ENCODE data around the gene HEPHL1.

HEPHL1 gene

GRCh38 chr11:94032725-94033124 lies 11.6 kb downstream of the HEPHL1 start:
- Histone ChIP-seq H2AFZ (ENCODE audit: low read depth, low read length) (no peak overlapping the region), H4K20me1 (ENCODE audit: insufficient read depth, low read length) (no peaks in the 10 kb centered on the region)

DNA sequence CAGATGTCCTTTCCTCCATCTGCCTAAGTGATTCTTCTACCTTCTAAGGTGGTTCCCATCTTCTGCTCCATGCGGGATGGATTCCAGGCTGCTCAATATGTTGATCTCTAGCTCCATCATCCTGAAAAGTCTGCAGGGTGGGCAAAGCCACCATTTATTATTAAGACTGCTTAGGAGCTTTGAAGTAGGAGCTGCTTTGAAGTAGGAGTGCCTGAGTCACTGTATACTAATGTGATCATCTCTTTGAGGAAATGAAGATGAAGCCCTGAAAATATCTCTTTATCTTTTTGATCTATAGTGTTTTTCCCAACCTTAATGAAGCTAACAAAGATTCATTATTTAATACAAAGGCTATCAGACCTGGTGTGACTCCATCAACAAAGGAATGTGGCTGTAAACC lies 13.1 kb downstream of the HEPHL1 start:
- Histone ChIP-seq H4K20me1 (ENCODE audit: insufficient read depth, low read length) (no peaks in the 10 kb centered on the region), H3K9ac (ENCODE audit: low read length) (no peak overlapping the region), H3K27ac (ENCODE audit: low read length) (no peak overlapping the region), H3K79me2 (ENCODE audit: low read length) (no peaks in the 10 kb centered on the region), H3K27me3 (ENCODE audit: low read depth, low read length) (no peaks in the 10 kb centered on the region; the same call in 1 of the 2 replicates), H3K4me2 (ENCODE audit: low read length) (no peak overlapping the region), H3K36me3 (replicated peaks; ENCODE audit: low read depth, low read length) (no peaks in the 10 kb centered on the region), H3K4me1 (ENCODE audit: low read length) (no peaks in the 10 kb centered on the region), H3K9me3 (ENCODE audit: insufficient read depth, low read length) (0 out of 2 replicates have a peak, but pooled peaks cover 5% of the 10 kb centered on the region), H3K4me3 (ENCODE audit: low read length) (no peak overlapping the region), H2AFZ (ENCODE audit: low read depth, low read length) (no peak overlapping the region)
- TF ChIP-seq, protein P1, sequence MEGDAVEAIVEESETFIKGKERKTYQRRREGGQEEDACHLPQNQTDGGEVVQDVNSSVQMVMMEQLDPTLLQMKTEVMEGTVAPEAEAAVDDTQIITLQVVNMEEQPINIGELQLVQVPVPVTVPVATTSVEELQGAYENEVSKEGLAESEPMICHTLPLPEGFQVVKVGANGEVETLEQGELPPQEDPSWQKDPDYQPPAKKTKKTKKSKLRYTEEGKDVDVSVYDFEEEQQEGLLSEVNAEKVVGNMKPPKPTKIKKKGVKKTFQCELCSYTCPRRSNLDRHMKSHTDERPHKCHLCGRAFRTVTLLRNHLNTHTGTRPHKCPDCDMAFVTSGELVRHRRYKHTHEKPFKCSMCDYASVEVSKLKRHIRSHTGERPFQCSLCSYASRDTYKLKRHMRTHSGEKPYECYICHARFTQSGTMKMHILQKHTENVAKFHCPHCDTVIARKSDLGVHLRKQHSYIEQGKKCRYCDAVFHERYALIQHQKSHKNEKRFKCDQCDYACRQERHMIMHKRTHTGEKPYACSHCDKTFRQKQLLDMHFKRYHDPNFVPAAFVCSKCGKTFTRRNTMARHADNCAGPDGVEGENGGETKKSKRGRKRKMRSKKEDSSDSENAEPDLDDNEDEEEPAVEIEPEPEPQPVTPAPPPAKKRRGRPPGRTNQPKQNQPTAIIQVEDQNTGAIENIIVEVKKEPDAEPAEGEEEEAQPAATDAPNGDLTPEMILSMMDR (IDR thresholded peaks at IDR 0.05; ENCODE audit: low read depth, low read length): no peak
- no peak for TF ChIP-seq EZH2phosphoT487 (IDR thresholded peaks at IDR 0.05; ENCODE audit: low read depth)

More at GRCh38 chr11:94032725-94033124, 11.6 kb downstream of the HEPHL1 start:
- no peak for TF ChIP-seq EZH2phosphoT487 (IDR thresholded peaks at IDR 0.05; ENCODE audit: low read depth)
- TF ChIP-seq, protein P1 (IDR thresholded peaks at IDR 0.05; ENCODE audit: low read depth, low read length): no peak
- no peak overlapping the region for H3K4me3 ChIP-seq (ENCODE audit: low read length)
- no peaks in the 10 kb centered on the region; the same call in 1 of the 2 replicates for H3K27me3 ChIP-seq (ENCODE audit: low read depth, low read length)
- no peak overlapping the region for H3K27ac ChIP-seq (ENCODE audit: low read length)
- H3K9me3 ChIP-seq (ENCODE audit: insufficient read depth, low read length): 0 out of 2 replicates have a peak, but pooled peaks cover 5% of the 10 kb centered on the region
- H3K36me3 ChIP-seq (replicated peaks; ENCODE audit: low read depth, low read length): no peaks in the 10 kb centered on the region
- H3K4me2 ChIP-seq (ENCODE audit: low read length): no peak overlapping the region
- H3K79me2 ChIP-seq (ENCODE audit: low read length): no peaks in the 10 kb centered on the region
- no peaks in the 10 kb centered on the region for H3K4me1 ChIP-seq (ENCODE audit: low read length)
- H3K9ac ChIP-seq (ENCODE audit: low read length): no peak overlapping the region

- Histone ChIP-seq H2AFZ (ENCODE audit: low read depth, low read length) (no peak overlapping the region), H3K79me2 (ENCODE audit: low read length) (no peaks in the 10 kb centered on the region), H4K20me1 (ENCODE audit: insufficient read depth, low read length) (no peaks in the 10 kb centered on the region), H3K9me3 (ENCODE audit: insufficient read depth, low read length) (0 out of 2 replicates have a peak, but pooled peaks cover 5% of the 10 kb centered on the region), H3K27ac (ENCODE audit: low read length) (no peak overlapping the region), H3K4me2 (ENCODE audit: low read length) (no peak overlapping the region), H3K27me3 (ENCODE audit: low read depth, low read length) (no peaks in the 10 kb centered on the region; the same call in 1 of the 2 replicates), H3K36me3 (replicated peaks; ENCODE audit: low read depth, low read length) (no peaks in the 10 kb centered on the region), H3K4me3 (ENCODE audit: low read length) (no peak overlapping the region), H3K9ac (ENCODE audit: low read length) (no peak overlapping the region), H3K4me1 (ENCODE audit: low read length) (no peaks in the 10 kb centered on the region)
- TF ChIP-seq EZH2phosphoT487 (IDR thresholded peaks at IDR 0.05; ENCODE audit: low read depth): no peak
- TF ChIP-seq, protein P1 (IDR thresholded peaks at IDR 0.05; ENCODE audit: low read depth, low read length): no peak
Observed at GRCh38 chr11:94036096-94036495, 14.9 kb downstream of the HEPHL1 start.

- Histone ChIP-seq H3K4me2 (ENCODE audit: low read length) (no peak overlapping the region), H2AFZ (ENCODE audit: low read depth, low read length) (no peak overlapping the region), H3K9ac (ENCODE audit: low read length) (no peak overlapping the region), H3K79me2 (ENCODE audit: low read length) (no peaks in the 10 kb centered on the region), H3K27ac (ENCODE audit: low read length) (no peak overlapping the region), H3K36me3 (replicated peaks; ENCODE audit: low read depth, low read length) (no peaks in the 10 kb centered on the region), H4K20me1 (ENCODE audit: insufficient read depth, low read length) (no peaks in the 10 kb centered on the region), H3K4me1 (ENCODE audit: low read length) (no peaks in the 10 kb centered on the region), H3K4me3 (ENCODE audit: low read length) (no peak overlapping the region), H3K9me3 (ENCODE audit: insufficient read depth, low read length) (no peaks in the 10 kb centered on the region), H3K27me3 (ENCODE audit: low read depth, low read length) (0 out of 2 replicates have a peak, but pooled peaks cover 5% of the 10 kb centered on the region)
- no peak for TF ChIP-seq EZH2phosphoT487 (IDR thresholded peaks at IDR 0.05; ENCODE audit: low read depth)
- TF ChIP-seq, protein P1 (IDR thresholded peaks at IDR 0.05; ENCODE audit: low read depth, low read length): no peak
Observed at GRCh38 chr11:94043241-94043640, 22.1 kb downstream of the HEPHL1 start.
